ENCODE measurements around the gene ADCY9.

DNA sequence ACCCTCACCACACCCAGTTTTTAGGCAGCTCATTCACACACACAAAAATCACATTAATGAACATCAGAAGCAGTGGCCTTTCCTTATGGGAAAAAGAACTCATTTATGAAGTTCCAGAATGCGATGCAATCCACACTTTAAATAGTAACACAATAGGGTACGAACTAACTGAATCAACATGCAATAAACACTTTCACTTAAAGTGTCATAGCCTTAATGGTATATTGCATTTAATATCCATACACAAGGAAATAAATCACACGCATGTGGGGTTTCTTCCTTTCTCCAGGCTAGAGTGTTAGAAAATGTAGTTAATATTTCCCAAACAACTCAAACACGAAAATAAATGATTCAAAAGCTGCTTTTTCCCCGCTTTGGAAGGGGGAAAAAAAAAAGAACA lies 19.7 kb downstream of the ADCY9 start:
- TF ChIP-seq, protein P1, sequence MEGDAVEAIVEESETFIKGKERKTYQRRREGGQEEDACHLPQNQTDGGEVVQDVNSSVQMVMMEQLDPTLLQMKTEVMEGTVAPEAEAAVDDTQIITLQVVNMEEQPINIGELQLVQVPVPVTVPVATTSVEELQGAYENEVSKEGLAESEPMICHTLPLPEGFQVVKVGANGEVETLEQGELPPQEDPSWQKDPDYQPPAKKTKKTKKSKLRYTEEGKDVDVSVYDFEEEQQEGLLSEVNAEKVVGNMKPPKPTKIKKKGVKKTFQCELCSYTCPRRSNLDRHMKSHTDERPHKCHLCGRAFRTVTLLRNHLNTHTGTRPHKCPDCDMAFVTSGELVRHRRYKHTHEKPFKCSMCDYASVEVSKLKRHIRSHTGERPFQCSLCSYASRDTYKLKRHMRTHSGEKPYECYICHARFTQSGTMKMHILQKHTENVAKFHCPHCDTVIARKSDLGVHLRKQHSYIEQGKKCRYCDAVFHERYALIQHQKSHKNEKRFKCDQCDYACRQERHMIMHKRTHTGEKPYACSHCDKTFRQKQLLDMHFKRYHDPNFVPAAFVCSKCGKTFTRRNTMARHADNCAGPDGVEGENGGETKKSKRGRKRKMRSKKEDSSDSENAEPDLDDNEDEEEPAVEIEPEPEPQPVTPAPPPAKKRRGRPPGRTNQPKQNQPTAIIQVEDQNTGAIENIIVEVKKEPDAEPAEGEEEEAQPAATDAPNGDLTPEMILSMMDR (IDR thresholded peaks at IDR 0.05; ENCODE audit: low read depth, low read length): no peak
- TF ChIP-seq POLR2A (IDR thresholded peaks at IDR 0.05; ENCODE audit: extremely low read depth, insufficient read length): no peak
- TF ChIP-seq, protein P2, sequence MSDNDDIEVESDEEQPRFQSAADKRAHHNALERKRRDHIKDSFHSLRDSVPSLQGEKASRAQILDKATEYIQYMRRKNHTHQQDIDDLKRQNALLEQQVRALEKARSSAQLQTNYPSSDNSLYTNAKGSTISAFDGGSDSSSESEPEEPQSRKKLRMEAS (IDR thresholded peaks at IDR 0.05; ENCODE audit: low read depth, low read length): no peak
- TF ChIP-seq MYC (IDR thresholded peaks at IDR 0.05; ENCODE audit: low read depth, low read length): no peak
